GM23338 (cell line): ENCODE measurements around the gene DSCAML1. TPM values are rescaled to one million over a fixed set of nuclear protein-coding genes. Genes with fewer than 3 reads are reported as not detected.

Experiments used
- EZH2phosphoT487 ChIP-seq: fragments of 200-600 bp; sonication (generic); IDR thresholded peaks from one replicate; pipeline ENCODE4 v1.8.1; 2018; ENCODE audit warnings: antibody characterized with exemption; ENCODE audit not compliant: unreplicated experiment
- JUNB ChIP-seq: IDR thresholded peaks from one replicate; pipeline ENCODE4 v1.6.1; 2016; ENCODE audit warnings: antibody characterized with exemption; ENCODE audit not compliant: unreplicated experiment
- POLR2AphosphoS5 ChIP-seq: IDR thresholded peaks from 2 replicates; pipeline ENCODE4 v1.6.1; 2016; ENCODE audit warnings: antibody characterized with exemption, low read depth
- STAT1 ChIP-seq: IDR thresholded peaks from one replicate; pipeline ENCODE4 v1.6.1; 2016; ENCODE audit warnings: antibody characterized with exemption; ENCODE audit not compliant: unreplicated experiment
- ZNF114 ChIP-seq: fragments of 250-450 bp; sonication (Bioruptor Pico); IDR thresholded peaks from 2 replicates; pipeline ENCODE4 v1.5.0; 2020; ENCODE audit warnings: mild to moderate bottlenecking, moderate library complexity
- ZNF331 ChIP-seq: fragments of 250-450 bp; sonication (Bioruptor Pico); IDR thresholded peaks from 2 replicates; pipeline ENCODE4 v1.5.0; 2020; ENCODE audit warnings: low read depth, mild to moderate bottlenecking, moderate library complexity
- polyA plus RNA-seq: library from polyadenylated mRNA; unstranded; fragments of >200 nt; fragmentation: Nextera tagmentation; extraction: Ambion mirVana; gene quantifications from 2 replicates; pipeline ENCODE4 v1.2.1, GENCODE V29; 2016
- total RNA-seq: library from RNA; depleted of rRNA; stranded (reverse); fragments of >200 nt; shearing (Covaris generic); gene quantifications from 2 replicates; pipeline ENCODE4 v1.2.3, GENCODE V29; 2014
- TF ChIP-seq, protein P1 (sequence below): fragments of 250-450 bp; sonication (Bioruptor Pico); IDR thresholded peaks from 2 replicates; pipeline ENCODE4 v1.5.0; 2020; ENCODE audit warnings: mild to moderate bottlenecking, moderate library complexity
- TF ChIP-seq, protein P2 (sequence below): IDR thresholded peaks from one replicate; pipeline ENCODE4 v1.6.1; 2018; ENCODE audit warnings: antibody characterized with exemption; ENCODE audit not compliant: unreplicated experiment

Gene DSCAML1
- total and polyA plus RNA-seq, 2 experiments from 2014 or later = 0.17 TPM; not detected in 1

DNA sequence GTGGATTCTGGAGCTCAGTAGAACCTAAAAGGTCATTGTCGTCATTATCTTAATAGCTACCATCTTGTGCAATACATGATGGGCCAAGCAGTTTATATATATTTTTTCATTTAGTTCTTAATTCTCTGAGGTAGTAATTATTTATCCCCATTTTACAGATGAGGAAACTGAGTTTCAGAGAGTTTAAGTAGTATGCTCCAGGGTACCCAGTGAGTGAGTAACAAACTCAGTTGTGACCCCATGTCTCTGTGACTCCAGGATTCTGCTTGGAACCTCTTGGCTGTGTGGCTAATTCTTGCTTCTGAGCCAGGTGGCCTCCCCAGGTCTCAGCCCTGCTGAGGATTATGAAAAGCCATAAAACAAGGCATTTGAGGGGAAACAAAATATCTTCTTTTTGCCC is 386.8 kb downstream of the DSCAML1 start (continued):
- TF ChIP-seq, protein P1, sequence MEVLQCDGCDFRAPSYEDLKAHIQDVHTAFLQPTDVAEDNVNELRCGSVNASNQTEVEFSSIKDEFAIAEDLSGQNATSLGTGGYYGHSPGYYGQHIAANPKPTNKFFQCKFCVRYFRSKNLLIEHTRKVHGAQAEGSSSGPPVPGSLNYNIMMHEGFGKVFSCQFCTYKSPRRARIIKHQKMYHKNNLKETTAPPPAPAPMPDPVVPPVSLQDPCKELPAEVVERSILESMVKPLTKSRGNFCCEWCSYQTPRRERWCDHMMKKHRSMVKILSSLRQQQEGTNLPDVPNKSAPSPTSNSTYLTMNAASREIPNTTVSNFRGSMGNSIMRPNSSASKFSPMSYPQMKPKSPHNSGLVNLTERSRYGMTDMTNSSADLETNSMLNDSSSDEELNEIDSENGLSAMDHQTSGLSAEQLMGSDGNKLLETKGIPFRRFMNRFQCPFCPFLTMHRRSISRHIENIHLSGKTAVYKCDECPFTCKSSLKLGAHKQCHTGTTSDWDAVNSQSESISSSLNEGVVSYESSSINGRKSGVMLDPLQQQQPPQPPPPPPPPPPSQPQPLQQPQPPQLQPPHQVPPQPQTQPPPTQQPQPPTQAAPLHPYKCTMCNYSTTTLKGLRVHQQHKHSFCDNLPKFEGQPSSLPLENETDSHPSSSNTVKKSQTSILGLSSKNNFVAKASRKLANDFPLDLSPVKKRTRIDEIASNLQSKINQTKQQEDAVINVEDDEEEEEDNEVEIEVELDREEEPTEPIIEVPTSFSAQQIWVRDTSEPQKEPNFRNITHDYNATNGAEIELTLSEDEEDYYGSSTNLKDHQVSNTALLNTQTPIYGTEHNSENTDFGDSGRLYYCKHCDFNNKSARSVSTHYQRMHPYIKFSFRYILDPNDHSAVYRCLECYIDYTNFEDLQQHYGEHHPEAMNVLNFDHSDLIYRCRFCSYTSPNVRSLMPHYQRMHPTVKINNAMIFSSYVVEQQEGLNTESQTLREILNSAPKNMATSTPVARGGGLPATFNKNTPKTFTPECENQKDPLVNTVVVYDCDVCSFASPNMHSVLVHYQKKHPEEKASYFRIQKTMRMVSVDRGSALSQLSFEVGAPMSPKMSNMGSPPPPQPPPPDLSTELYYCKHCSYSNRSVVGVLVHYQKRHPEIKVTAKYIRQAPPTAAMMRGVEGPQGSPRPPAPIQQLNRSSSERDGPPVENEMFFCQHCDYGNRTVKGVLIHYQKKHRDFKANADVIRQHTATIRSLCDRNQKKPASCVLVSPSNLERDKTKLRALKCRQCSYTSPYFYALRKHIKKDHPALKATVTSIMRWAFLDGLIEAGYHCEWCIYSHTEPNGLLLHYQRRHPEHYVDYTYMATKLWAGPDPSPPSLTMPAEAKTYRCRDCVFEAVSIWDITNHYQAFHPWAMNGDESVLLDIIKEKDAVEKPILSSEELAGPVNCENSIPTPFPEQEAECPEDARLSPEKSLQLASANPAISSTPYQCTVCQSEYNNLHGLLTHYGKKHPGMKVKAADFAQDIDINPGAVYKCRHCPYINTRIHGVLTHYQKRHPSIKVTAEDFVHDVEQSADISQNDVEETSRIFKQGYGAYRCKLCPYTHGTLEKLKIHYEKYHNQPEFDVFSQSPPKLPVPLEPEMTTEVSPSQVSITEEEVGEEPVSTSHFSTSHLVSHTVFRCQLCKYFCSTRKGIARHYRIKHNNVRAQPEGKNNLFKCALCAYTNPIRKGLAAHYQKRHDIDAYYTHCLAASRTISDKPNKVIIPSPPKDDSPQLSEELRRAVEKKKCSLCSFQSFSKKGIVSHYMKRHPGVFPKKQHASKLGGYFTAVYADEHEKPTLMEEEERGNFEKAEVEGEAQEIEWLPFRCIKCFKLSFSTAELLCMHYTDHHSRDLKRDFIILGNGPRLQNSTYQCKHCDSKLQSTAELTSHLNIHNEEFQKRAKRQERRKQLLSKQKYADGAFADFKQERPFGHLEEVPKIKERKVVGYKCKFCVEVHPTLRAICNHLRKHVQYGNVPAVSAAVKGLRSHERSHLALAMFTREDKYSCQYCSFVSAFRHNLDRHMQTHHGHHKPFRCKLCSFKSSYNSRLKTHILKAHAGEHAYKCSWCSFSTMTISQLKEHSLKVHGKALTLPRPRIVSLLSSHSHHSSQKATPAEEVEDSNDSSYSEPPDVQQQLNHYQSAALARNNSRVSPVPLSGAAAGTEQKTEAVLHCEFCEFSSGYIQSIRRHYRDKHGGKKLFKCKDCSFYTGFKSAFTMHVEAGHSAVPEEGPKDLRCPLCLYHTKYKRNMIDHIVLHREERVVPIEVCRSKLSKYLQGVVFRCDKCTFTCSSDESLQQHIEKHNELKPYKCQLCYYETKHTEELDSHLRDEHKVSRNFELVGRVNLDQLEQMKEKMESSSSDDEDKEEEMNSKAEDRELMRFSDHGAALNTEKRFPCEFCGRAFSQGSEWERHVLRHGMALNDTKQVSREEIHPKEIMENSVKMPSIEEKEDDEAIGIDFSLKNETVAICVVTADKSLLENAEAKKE = no peak
- TF ChIP-seq POLR2AphosphoS5 (no peak), ZNF331 (no peak), EZH2phosphoT487 (no peak), STAT1 (no peak), JUNB (no peak), ZNF114 (no peak)
- TF ChIP-seq, protein P2, sequence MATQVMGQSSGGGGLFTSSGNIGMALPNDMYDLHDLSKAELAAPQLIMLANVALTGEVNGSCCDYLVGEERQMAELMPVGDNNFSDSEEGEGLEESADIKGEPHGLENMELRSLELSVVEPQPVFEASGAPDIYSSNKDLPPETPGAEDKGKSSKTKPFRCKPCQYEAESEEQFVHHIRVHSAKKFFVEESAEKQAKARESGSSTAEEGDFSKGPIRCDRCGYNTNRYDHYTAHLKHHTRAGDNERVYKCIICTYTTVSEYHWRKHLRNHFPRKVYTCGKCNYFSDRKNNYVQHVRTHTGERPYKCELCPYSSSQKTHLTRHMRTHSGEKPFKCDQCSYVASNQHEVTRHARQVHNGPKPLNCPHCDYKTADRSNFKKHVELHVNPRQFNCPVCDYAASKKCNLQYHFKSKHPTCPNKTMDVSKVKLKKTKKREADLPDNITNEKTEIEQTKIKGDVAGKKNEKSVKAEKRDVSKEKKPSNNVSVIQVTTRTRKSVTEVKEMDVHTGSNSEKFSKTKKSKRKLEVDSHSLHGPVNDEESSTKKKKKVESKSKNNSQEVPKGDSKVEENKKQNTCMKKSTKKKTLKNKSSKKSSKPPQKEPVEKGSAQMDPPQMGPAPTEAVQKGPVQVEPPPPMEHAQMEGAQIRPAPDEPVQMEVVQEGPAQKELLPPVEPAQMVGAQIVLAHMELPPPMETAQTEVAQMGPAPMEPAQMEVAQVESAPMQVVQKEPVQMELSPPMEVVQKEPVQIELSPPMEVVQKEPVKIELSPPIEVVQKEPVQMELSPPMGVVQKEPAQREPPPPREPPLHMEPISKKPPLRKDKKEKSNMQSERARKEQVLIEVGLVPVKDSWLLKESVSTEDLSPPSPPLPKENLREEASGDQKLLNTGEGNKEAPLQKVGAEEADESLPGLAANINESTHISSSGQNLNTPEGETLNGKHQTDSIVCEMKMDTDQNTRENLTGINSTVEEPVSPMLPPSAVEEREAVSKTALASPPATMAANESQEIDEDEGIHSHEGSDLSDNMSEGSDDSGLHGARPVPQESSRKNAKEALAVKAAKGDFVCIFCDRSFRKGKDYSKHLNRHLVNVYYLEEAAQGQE = no peak
